ENCODE data around the gene KCNIP4. TPM values are rescaled to one million over a fixed set of nuclear protein-coding genes. Genes with fewer than 3 reads are reported as not detected.

KCNIP4 gene
- polyA plus RNA-seq, 1 donor (not counting 4 experiments of a cell fraction or from before 2014, with no cell fraction given): 0.07 TPM

DNA sequence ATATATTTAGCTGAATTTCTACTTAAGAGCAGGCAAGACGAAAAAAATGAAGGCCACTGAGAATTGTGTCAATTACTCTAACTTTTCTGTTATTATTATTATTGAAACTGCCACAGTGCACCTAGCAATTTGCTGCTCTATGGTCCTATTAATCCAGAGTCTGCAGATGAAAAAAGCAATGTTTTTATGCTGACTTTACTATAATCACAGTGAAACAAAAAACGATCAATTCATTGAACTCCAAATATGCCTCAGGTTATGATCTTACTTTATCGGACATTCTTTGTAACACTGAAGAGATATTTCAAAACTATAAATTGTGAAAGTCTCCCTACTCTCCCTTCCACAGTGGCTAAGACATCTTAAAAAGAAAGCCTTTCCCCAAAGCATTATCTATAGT is 474.4 kb downstream of the KCNIP4 start:
- dilution Hi-C loops (cut with MboI; ENCODE audit: extremely low pct_ligation_motif_present, low sequenced_read_pairs): no loop called here
- no peak overlapping the region for H3K27ac ChIP-seq (ENCODE audit: control insufficient read depth, insufficient read depth, low read length)
- no peaks in the 10 kb centered on the region for H3K9me3 ChIP-seq (ENCODE audit: control insufficient read depth, low read depth, low read length)
- TF ChIP-seq, protein P1, sequence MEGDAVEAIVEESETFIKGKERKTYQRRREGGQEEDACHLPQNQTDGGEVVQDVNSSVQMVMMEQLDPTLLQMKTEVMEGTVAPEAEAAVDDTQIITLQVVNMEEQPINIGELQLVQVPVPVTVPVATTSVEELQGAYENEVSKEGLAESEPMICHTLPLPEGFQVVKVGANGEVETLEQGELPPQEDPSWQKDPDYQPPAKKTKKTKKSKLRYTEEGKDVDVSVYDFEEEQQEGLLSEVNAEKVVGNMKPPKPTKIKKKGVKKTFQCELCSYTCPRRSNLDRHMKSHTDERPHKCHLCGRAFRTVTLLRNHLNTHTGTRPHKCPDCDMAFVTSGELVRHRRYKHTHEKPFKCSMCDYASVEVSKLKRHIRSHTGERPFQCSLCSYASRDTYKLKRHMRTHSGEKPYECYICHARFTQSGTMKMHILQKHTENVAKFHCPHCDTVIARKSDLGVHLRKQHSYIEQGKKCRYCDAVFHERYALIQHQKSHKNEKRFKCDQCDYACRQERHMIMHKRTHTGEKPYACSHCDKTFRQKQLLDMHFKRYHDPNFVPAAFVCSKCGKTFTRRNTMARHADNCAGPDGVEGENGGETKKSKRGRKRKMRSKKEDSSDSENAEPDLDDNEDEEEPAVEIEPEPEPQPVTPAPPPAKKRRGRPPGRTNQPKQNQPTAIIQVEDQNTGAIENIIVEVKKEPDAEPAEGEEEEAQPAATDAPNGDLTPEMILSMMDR (optimal IDR thresholded peaks at IDR 0.05 in 1 of 3, IDR thresholded peaks at IDR 0.05 in 1 of 3, conservative IDR thresholded peaks at IDR 0.05 in 1 of 3; ENCODE audit: extremely low read depth in 1 of 3, insufficient read depth in 2 of 3, low read length in 3 of 3): no peak
- TF ChIP-seq EZH2 (IDR thresholded peaks at IDR 0.05; ENCODE audit: low read length): no peak
- no peak overlapping the region for H3K4me2 ChIP-seq (ENCODE audit: control insufficient read depth, extremely low read depth, insufficient read depth, low read depth, low read length)
- no peak overlapping the region for H3K4me3 ChIP-seq (ENCODE audit: control insufficient read depth in 2 of 3, extremely low read depth in 1 of 3, insufficient read depth in 2 of 3, low read depth in 1 of 3, low read length in 3 of 3)
- H3K9me1 ChIP-seq (ENCODE audit: control insufficient read depth, extremely low read depth, insufficient read depth, low read length): no peaks in the 10 kb centered on the region
- FAIRE-seq (no peak), DNase-seq (ENCODE audit: low read depth, low spot score) (no peak)
- H3K4me1 ChIP-seq (ENCODE audit: control insufficient read depth, extremely low read depth, insufficient read depth, low read length): peaks cover 3% of the 10 kb centered on the region
- no peaks in the 10 kb centered on the region for H4K20me1 ChIP-seq (ENCODE audit: control insufficient read depth, extremely low read depth, insufficient read depth, low read length)
- peaks cover 4% of the 10 kb centered on the region for H3K27me3 ChIP-seq (ENCODE audit: control insufficient read depth, extremely low read depth, insufficient read depth, low read length)
- H3K79me2 ChIP-seq (ENCODE audit: control insufficient read depth, insufficient read depth, low read length): no peaks in the 10 kb centered on the region
- no peaks in the 10 kb centered on the region for H3K36me3 ChIP-seq (ENCODE audit: control insufficient read depth in 2 of 2, extremely low read depth in 1 of 2, insufficient read depth in 2 of 2, low read length in 2 of 2)
- no peak overlapping the region for H2AFZ ChIP-seq (ENCODE audit: control insufficient read depth, low read length)
- H3K9ac ChIP-seq (ENCODE audit: control insufficient read depth, extremely low read depth, insufficient read depth, low read length): no peak overlapping the region

DNA sequence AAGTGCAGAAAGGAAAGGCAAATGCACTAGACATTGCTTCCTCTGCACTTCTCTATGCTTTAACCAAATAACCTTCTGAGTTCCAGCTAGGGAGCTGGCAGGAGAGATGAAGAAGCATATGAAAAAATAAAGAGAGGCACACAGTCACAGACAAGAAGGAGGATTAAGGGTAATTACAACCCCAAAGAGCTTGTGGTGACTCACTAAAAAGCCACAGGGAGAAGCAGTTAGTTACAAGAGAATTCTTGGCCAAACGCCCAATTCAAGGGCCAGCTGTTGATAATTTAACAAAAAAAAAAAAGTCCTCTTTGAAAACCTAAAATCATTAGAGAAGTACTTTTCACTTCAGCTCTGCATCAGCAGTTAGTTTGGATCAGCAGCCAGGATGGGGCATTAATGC is 478.0 kb downstream of the KCNIP4 start:
- Histone ChIP-seq H2AFZ (ENCODE audit: control insufficient read depth, low read length) (no peak overlapping the region), H3K36me3 (ENCODE audit: control insufficient read depth in 2 of 2, extremely low read depth in 1 of 2, insufficient read depth in 2 of 2, low read length in 2 of 2) (no peaks in the 10 kb centered on the region), H3K9ac (ENCODE audit: control insufficient read depth, extremely low read depth, insufficient read depth, low read length) (no peak overlapping the region), H3K79me2 (ENCODE audit: control insufficient read depth, insufficient read depth, low read length) (no peaks in the 10 kb centered on the region), H3K27ac (ENCODE audit: control insufficient read depth, insufficient read depth, low read length) (no peak overlapping the region), H4K20me1 (ENCODE audit: control insufficient read depth, extremely low read depth, insufficient read depth, low read length) (no peaks in the 10 kb centered on the region), H3K4me3 (ENCODE audit: control insufficient read depth in 2 of 3, extremely low read depth in 1 of 3, insufficient read depth in 2 of 3, low read depth in 1 of 3, low read length in 3 of 3) (no peak overlapping the region), H3K9me1 (ENCODE audit: control insufficient read depth, extremely low read depth, insufficient read depth, low read length) (no peaks in the 10 kb centered on the region), H3K9me3 (ENCODE audit: control insufficient read depth, low read depth, low read length) (no peaks in the 10 kb centered on the region), H3K4me2 (ENCODE audit: control insufficient read depth, extremely low read depth, insufficient read depth, low read depth, low read length) (no peak overlapping the region), H3K27me3 (ENCODE audit: control insufficient read depth, extremely low read depth, insufficient read depth, low read length) (peaks cover 4% of the 10 kb centered on the region), H3K4me1 (ENCODE audit: control insufficient read depth, extremely low read depth, insufficient read depth, low read length) (peaks cover 14% of the 10 kb centered on the region)
- dilution Hi-C loops (cut with MboI; ENCODE audit: extremely low pct_ligation_motif_present, low sequenced_read_pairs): no loop called here
- peak; percentile 39 for FAIRE-seq
- no peak for DNase-seq (ENCODE audit: low read depth, low spot score)
- TF ChIP-seq, protein P1 (optimal IDR thresholded peaks at IDR 0.05 in 1 of 3, IDR thresholded peaks at IDR 0.05 in 1 of 3, conservative IDR thresholded peaks at IDR 0.05 in 1 of 3; ENCODE audit: extremely low read depth in 1 of 3, insufficient read depth in 2 of 3, low read length in 3 of 3): no peak
- TF ChIP-seq EZH2 (IDR thresholded peaks at IDR 0.05; ENCODE audit: low read length): no peak

Data from keratinocyte (primary cell).